H1 (cell line): ENCODE results near the gene FGD4. TPM values are rescaled to one million over a fixed set of nuclear protein-coding genes. Genes with fewer than 3 reads are reported as not detected.

Experiments
- CTCF ChIA-PET: fragments of 300-600 bp; sonication (Branson Sonifier 250); formaldehyde crosslinking; loops from one replicate; lab custom pipeline; 2021; ENCODE audit not compliant: partially characterized antibody; lab: Charles Lee
- POLR2A ChIA-PET: fragments of 300-600 bp; sonication (Branson Sonifier 250); formaldehyde crosslinking; loops from one replicate; lab custom pipeline; 2021; ENCODE audit warnings: inconsistent platforms; ENCODE audit not compliant: partially characterized antibody; lab: Charles Lee
- DNase-seq, 2 experiments: peaks; one replicate each; pipeline versions ENCODE4 v3.0.0 to v3.0.0-alpha.2; 2010 to 2022; ENCODE audit warnings: low spot score in 2 of 2, low read depth in 1 of 2, mixed read lengths in 1 of 2
- FAIRE-seq: peaks from 2 replicates; lab custom pipeline; 2011; peaks lifted over from hg19 to GRCh38; lab: Jason Lieb, UNC
- H2AFZ ChIP-seq: 2 replicates; pipeline ENCODE4 v1.8.1; 2012; ENCODE audit warnings: low read length, inconsistent platforms
- H2AK5ac ChIP-seq: 2 replicates; pipeline ENCODE4 v1.6.1; 2013; ENCODE audit warnings: low read depth, low read length
- H2BK120ac ChIP-seq: replicated peaks from 2 replicates; pipeline ENCODE3; 2013; ENCODE audit warnings: low read depth, low read length, inconsistent platforms
- H2BK12ac ChIP-seq: 2 replicates; pipeline ENCODE4 v1.6.1; 2013; ENCODE audit warnings: low read depth, low read length
- H2BK15ac ChIP-seq: 2 replicates; pipeline ENCODE4 v1.6.1; 2013; ENCODE audit warnings: low read length
- H2BK20ac ChIP-seq: 2 replicates; pipeline ENCODE4 v1.6.1; 2013; ENCODE audit warnings: low read length
- H2BK5ac ChIP-seq: 2 replicates; pipeline ENCODE4 v1.6.1; 2013; ENCODE audit warnings: low read depth, low read length
- H3K14ac ChIP-seq: 2 replicates; pipeline ENCODE4 v1.6.1; 2013; ENCODE audit warnings: inconsistent platforms; ENCODE audit not compliant: insufficient read length
- H3K18ac ChIP-seq: 2 replicates; pipeline ENCODE4 v1.6.1; 2013; ENCODE audit warnings: low read length; ENCODE audit errors: extremely low read depth
- H3K23ac ChIP-seq: 2 replicates; pipeline ENCODE4 v1.6.1; 2013; ENCODE audit warnings: inconsistent platforms; ENCODE audit not compliant: insufficient read length
- H3K23me2 ChIP-seq: 2 replicates; pipeline ENCODE4 v1.6.1; 2013; ENCODE audit warnings: low read depth, low read length
- H3K27ac ChIP-seq: 2 replicates; pipeline ENCODE4 v1.6.1; 2011; ENCODE audit warnings: low read depth, low read length, inconsistent platforms
- H3K27me3 ChIP-seq, 4 experiments: replicated peaks in 1 of 4; 1 replicate in 1 of 4; 2 replicates in 3 of 4; pipeline versions ENCODE4 v1.6.1 to v1.8.1; 2011 to 2013; ENCODE audit warnings: low read length in 3 of 4, mild to moderate bottlenecking in 3 of 4, inconsistent platforms in 2 of 4, mixed read lengths in 2 of 4, moderate library complexity in 1 of 4; ENCODE audit not compliant: control insufficient read depth in 3 of 4, insufficient read depth in 3 of 4; ENCODE audit errors: extremely low read depth in 1 of 4
- H3K36me3 ChIP-seq, 4 experiments: 2 replicates each; pipeline versions ENCODE4 v1.6.1 to v1.8.1; 2011 to 2013; ENCODE audit warnings: mild to moderate bottlenecking in 4 of 4, low read length in 3 of 4, moderate library complexity in 2 of 4, control low read depth in 1 of 4, inconsistent platforms in 1 of 4; ENCODE audit not compliant: insufficient read depth in 4 of 4, control insufficient read depth in 2 of 4
- H3K4ac ChIP-seq: replicated peaks from 2 replicates; pipeline ENCODE3; 2013; ENCODE audit warnings: low read length, low read depth, mixed read lengths, inconsistent platforms; ENCODE audit not compliant: insufficient read length
- H3K4me1 ChIP-seq, 4 experiments: replicated peaks in 1 of 4; 1 replicate in 1 of 4; 2 replicates in 3 of 4; pipeline versions ENCODE4 v1.6.1 to v1.8.1; 2011 to 2013; ENCODE audit warnings: low read length in 3 of 4, inconsistent platforms in 2 of 4, mixed read lengths in 1 of 4; ENCODE audit not compliant: insufficient read depth in 4 of 4, control insufficient read depth in 3 of 4
- H3K4me2 ChIP-seq, 2 experiments: 2 replicates each; pipeline versions ENCODE4 v1.6.1 to v1.8.1; 2011 to 2013; ENCODE audit warnings: low read depth in 2 of 2, low read length in 2 of 2, control low read depth in 1 of 2, inconsistent platforms in 1 of 2, mild to moderate bottlenecking in 1 of 2; ENCODE audit not compliant: insufficient read depth in 1 of 2
- H3K4me3 ChIP-seq, 4 experiments: fragments of 200-600, 300-600 bp in 1 of 4; sonication (generic), shearing (Covaris generic), sonication (Bioruptor Twin) in 1 of 4; 2 replicates each; pipeline versions ENCODE4 v1.5.1 to v1.8.1; 2011 to 2016; ENCODE audit warnings: low read length in 4 of 4, low read depth in 3 of 4, control low read depth in 2 of 4, inconsistent platforms in 2 of 4, mild to moderate bottlenecking in 2 of 4, mixed read lengths in 1 of 4, moderate library complexity in 1 of 4; ENCODE audit not compliant: insufficient read depth in 2 of 4; ENCODE audit errors: extremely low read depth in 1 of 4
- H3K56ac ChIP-seq: replicated peaks from 2 replicates; pipeline ENCODE3; 2013; ENCODE audit warnings: low read depth, mild to moderate bottlenecking, mixed read lengths, low read length, inconsistent platforms; ENCODE audit not compliant: insufficient read length
- H3K79me1 ChIP-seq: 2 replicates; pipeline ENCODE4 v1.6.1; 2013; ENCODE audit warnings: low read depth, low read length, control low read depth
- H3K79me2 ChIP-seq, 2 experiments: 2 replicates each; pipeline versions ENCODE4 v1.6.1 to v1.8.1; 2012 to 2013; ENCODE audit warnings: low read length in 2 of 2, mild to moderate bottlenecking in 2 of 2, inconsistent platforms in 1 of 2; ENCODE audit not compliant: insufficient read depth in 2 of 2, control insufficient read depth in 1 of 2
- H3K9ac ChIP-seq, 4 experiments: replicated peaks in 1 of 4; 1 replicate in 1 of 4; 2 replicates in 3 of 4; pipeline versions ENCODE4 v1.6.1 to v1.8.1; 2011 to 2013; ENCODE audit warnings: low read depth in 3 of 4, low read length in 3 of 4, control low read depth in 2 of 4, mild to moderate bottlenecking in 2 of 4, moderate library complexity in 2 of 4, inconsistent platforms in 1 of 4; ENCODE audit errors: extremely low read depth in 1 of 4
- H3K9me3 ChIP-seq, 2 experiments: 2 replicates each; pipeline versions ENCODE4 v1.6.1 to v1.8.1; 2012 to 2013; ENCODE audit warnings: mild to moderate bottlenecking in 2 of 2, moderate library complexity in 2 of 2, control low read depth in 1 of 2, inconsistent platforms in 1 of 2, low read depth in 1 of 2, low read length in 1 of 2, mixed read lengths in 1 of 2; ENCODE audit not compliant: insufficient read depth in 2 of 2
- H4K20me1 ChIP-seq, 2 experiments: replicated peaks in 1 of 2; 2 replicates each; pipeline versions ENCODE3 to v1.8.1; 2011 to 2013; ENCODE audit warnings: inconsistent platforms in 2 of 2, low read length in 2 of 2, mild to moderate bottlenecking in 1 of 2; ENCODE audit not compliant: insufficient read depth in 2 of 2, control insufficient read depth in 1 of 2
- H4K5ac ChIP-seq: 2 replicates; pipeline ENCODE4 v1.6.1; 2013; ENCODE audit warnings: low read length, low read depth, mixed read lengths, inconsistent platforms; ENCODE audit not compliant: insufficient read length
- H4K8ac ChIP-seq: 2 replicates; pipeline ENCODE4 v1.8.0; 2013; ENCODE audit warnings: mild to moderate bottlenecking, moderate library complexity, low read length, inconsistent platforms; ENCODE audit not compliant: insufficient read depth; ENCODE audit errors: extremely low read depth
- H4K91ac ChIP-seq: replicated peaks from 2 replicates; pipeline ENCODE3; 2013; ENCODE audit warnings: low read length, mixed read lengths, inconsistent platforms; ENCODE audit not compliant: insufficient read length
- ATF2 ChIP-seq: IDR thresholded peaks from 2 replicates; pipeline ENCODE4 v1.6.1; 2012; ENCODE audit warnings: low read length, inconsistent platforms
- ATF3 ChIP-seq: IDR thresholded peaks from 2 replicates; pipeline ENCODE4 v1.6.1; 2011; ENCODE audit warnings: low read depth, mild to moderate bottlenecking, low read length; ENCODE audit not compliant: insufficient read depth
- BRCA1 ChIP-seq: IDR thresholded peaks from 2 replicates; pipeline ENCODE4 v1.6.1; 2012; ENCODE audit warnings: low read depth, low read length, improper control_type of control experiment
- KDM4A ChIP-seq: IDR thresholded peaks from one replicate; pipeline ENCODE4 v1.7.1; 2012; ENCODE audit warnings: low read depth, mild to moderate bottlenecking, moderate library complexity, low read length, inconsistent platforms; ENCODE audit not compliant: severe bottlenecking
- KDM5A ChIP-seq: fragments of 200-600 bp; IDR thresholded peaks from 2 replicates; pipeline ENCODE4 v1.7.1; 2012; ENCODE audit warnings: mild to moderate bottlenecking, low read length, inconsistent platforms, mixed read lengths
- MAFK ChIP-seq: IDR thresholded peaks from 2 replicates; pipeline ENCODE4 v1.6.1; 2012; ENCODE audit warnings: low read depth, mild to moderate bottlenecking, improper control_type of control experiment, low read length
- SP1 ChIP-seq: IDR thresholded peaks from 2 replicates; pipeline ENCODE4 v1.6.1; 2011; ENCODE audit warnings: low read depth, low read length
- SUZ12 ChIP-seq: fragments of 200-600 bp; sonication (generic); IDR thresholded peaks from 2 replicates; pipeline ENCODE4 v1.6.1; 2012; ENCODE audit warnings: mild to moderate bottlenecking, inconsistent platforms, low read length, moderate library complexity, mixed read lengths
- TAF7 ChIP-seq: optimal IDR thresholded peaks from 2 replicates; pipeline ENCODE3; 2011; ENCODE audit warnings: low read depth, mild to moderate bottlenecking, inconsistent platforms, low read length, moderate library complexity, borderline replicate concordance
- WGBS, 2 experiments: shearing (Covaris generic) in 1 of 2; methylation state at CpG; one replicate each; pipeline versions ENCODE4 v1.1.6 to v1.1.7; 2013 to 2015; ENCODE audit warnings: low lambda C conversion rate in 2 of 2, mixed read lengths in 2 of 2, inconsistent platforms in 1 of 2, low coverage in 1 of 2, missing lambda C conversion rate in 1 of 2; ENCODE audit not compliant: insufficient replicate concordance in 2 of 2, insufficient coverage in 1 of 2, insufficient read length in 1 of 2; ENCODE audit errors: extremely low coverage in 1 of 2, missing lambda C conversion rate in 1 of 2; 5-methylcytosine and 5-hydroxymethylcytosine counted together
- polyA plus RNA-seq, 7 experiments: library from polyadenylated mRNA; depleted of rRNA in 3 of 7; stranded (reverse) in 5 of 7; unstranded in 2 of 7; fragments of >200 nt in 5 of 7; fragments of 200-250 nt in 2 of 7; gene quantifications; 1 replicate in 5 of 7; 2 replicates in 1 of 7; 4 replicates in 1 of 7; pipeline versions ENCODE4 v1.2.1 to v1.2.3, GENCODE V29; 2011 to 2013; ENCODE audit warnings: missing spikeins in 2 of 7, mixed read lengths in 2 of 7
- total RNA-seq: library from RNA; stranded (reverse); fragmentation: NEBNext Ultra II Directional; extraction: Animal tissue kit (Norgen Biotek cat#: 25700); gene quantifications from 2 replicates; pipeline ENCODE4 v1.2.1, GENCODE V29; 2021

Gene FGD4
- total and polyA plus RNA-seq, 2 of the 8 experiments (the other 6 are each of a cell fraction or from before 2014, with no cell fraction given) = 8.5 to 48.2 TPM

GRCh38 chr12:32471591-32472001 lies 72.2 kb downstream of the FGD4 start:
- CTCF ChIA-PET = interaction anchor here (0.8 to 1.4 kb wide), 2 partner anchors 16 to 186 kb away, joined by 3 read pairs; no protein-coding TSS in a partner anchor
- peaks cover 0 to 5% of the 10 kb centered on the region in 2 experiments for H4K20me1 ChIP-seq
- H3K18ac ChIP-seq = no peak overlapping the region; the same call in 1 of the 2 replicates
- no peak overlapping the region for H3K56ac ChIP-seq
- no peak overlapping the region for H3K9ac ChIP-seq
- peaks cover 11% of the 10 kb centered on the region for H3K79me1 ChIP-seq
- POLR2A ChIA-PET = interaction anchor here (0.7 to 1.3 kb wide), 4 partner anchors 8 to 903 kb away, joined by 3 read pairs; no protein-coding TSS in a partner anchor
- H2BK120ac ChIP-seq = no peak overlapping the region
- H3K14ac ChIP-seq = no peak overlapping the region
- H3K27me3 ChIP-seq = no peaks in the 10 kb centered on the region
- H4K8ac ChIP-seq = no peak overlapping the region
- H2BK12ac ChIP-seq = no peak overlapping the region
- H4K91ac ChIP-seq = no peak overlapping the region
- DNase-seq (no peak), FAIRE-seq (no peak)
- no peak overlapping the region for H2AFZ ChIP-seq
- H3K4me1 ChIP-seq = no peaks in the 10 kb centered on the region; a peak in 1 of 7 replicates
- no peak overlapping the region for H3K27ac ChIP-seq
- H3K4me3 ChIP-seq = no peak overlapping the region
- peaks cover 0 to 13% (median 0%) of the 10 kb centered on the region in 4 experiments; a peak in 2 of 8 replicates for H3K36me3 ChIP-seq
- H3K79me2 ChIP-seq = peaks cover 0 to 77% of the 10 kb centered on the region in 2 experiments; a peak in 2 of 4 replicates
- no peak overlapping the region for H2AK5ac ChIP-seq
- no peaks in the 10 kb centered on the region for H3K23me2 ChIP-seq
- WGBS, 2 experiments = 96% methylated on average over 1 of the region's 1 CpG; no CpG with 5 or more reads in 1 of the 2 experiments
- H3K9me3 ChIP-seq = no peaks in the 10 kb centered on the region
- H3K4me2 ChIP-seq = no peak overlapping the region
- no peak overlapping the region for H3K23ac ChIP-seq
- no peak overlapping the region for H2BK15ac ChIP-seq
- no peak overlapping the region for H2BK20ac ChIP-seq
- H2BK5ac ChIP-seq = no peak overlapping the region
- no peak overlapping the region for H3K4ac ChIP-seq
- no peak overlapping the region for H4K5ac ChIP-seq
- TF ChIP-seq ATF2 = no peak
- no peak for TF ChIP-seq KDM5A
- TF ChIP-seq TAF7 = no peak
- no peak for TF ChIP-seq ATF3
- no peak for TF ChIP-seq SUZ12
- TF ChIP-seq KDM4A = no peak
- TF ChIP-seq MAFK = no peak
- TF ChIP-seq BRCA1 = no peak
- TF ChIP-seq SP1 = no peak
